NCI-H2029 (cell line): ENCODE results near the gene RUNX1.
"Not testable (repeated sequence)": the region's sequence is repeated elsewhere in the genome, so short reads cannot be mapped to it uniquely, and the experiment has no call there.

Experiments
- DNase-seq: peaks from one replicate; lab custom pipeline; 2025; lab: John Stamatoyannopoulos, UW

The RUNX1 gene

DNA sequence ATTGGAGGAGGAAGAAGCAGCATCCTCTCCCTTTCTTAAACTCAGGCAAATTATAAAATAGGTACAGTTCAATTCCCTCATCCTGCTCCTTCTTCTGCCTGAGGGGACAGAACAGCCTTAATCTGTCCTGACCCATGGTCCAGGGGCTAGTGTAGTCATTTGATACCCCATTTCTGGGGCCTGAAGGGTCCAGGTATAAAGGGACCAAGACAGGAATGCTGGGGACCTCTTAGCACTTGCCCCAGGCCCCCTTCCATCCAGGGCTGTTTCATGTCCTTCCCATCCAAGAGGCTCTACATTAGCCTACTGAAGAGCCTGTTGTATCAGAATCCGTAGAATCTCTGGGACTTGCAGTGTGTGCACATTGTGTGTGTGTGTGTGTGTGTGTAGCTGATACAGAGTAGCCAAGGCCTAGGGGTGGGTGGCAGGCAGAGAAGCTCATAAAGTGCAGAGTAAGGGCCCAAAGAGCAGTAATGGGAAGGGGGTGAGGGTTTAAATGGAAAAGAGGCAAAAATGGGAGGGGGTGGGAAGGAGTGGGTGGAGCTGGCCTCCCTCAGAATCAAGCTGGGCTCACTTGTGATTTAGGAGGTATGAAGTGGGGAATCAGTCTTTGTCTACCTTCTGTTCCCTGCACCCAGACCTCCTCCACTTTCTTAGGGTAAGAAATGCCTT is 32.4 kb downstream of the RUNX1 start:
- no peak for DNase-seq

DNA sequence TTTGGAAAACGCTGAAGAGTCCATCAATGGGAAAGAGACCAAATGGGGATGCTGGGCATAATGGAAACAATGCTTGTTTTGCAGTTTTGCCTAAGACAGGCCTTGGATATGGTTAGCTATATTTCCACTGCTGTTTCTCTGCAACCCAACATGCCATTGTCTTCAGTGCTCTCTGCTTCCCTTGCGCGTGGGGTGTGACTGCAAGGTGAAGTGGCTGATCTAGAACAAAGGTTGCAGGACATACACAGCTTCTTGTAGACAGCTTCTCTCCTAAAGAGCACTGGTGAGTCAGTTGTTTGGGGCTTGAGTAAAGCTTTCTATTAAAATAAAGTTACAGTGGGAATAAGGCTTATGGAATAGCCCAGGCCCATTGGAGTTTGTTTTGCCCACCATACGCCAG is 33.0 kb downstream of the RUNX1 start:
- no peak for DNase-seq

- DNase-seq = no peak
Observed at GRCh38 chr21:35015435-35016024, 33.6 kb downstream of the RUNX1 start.

DNA sequence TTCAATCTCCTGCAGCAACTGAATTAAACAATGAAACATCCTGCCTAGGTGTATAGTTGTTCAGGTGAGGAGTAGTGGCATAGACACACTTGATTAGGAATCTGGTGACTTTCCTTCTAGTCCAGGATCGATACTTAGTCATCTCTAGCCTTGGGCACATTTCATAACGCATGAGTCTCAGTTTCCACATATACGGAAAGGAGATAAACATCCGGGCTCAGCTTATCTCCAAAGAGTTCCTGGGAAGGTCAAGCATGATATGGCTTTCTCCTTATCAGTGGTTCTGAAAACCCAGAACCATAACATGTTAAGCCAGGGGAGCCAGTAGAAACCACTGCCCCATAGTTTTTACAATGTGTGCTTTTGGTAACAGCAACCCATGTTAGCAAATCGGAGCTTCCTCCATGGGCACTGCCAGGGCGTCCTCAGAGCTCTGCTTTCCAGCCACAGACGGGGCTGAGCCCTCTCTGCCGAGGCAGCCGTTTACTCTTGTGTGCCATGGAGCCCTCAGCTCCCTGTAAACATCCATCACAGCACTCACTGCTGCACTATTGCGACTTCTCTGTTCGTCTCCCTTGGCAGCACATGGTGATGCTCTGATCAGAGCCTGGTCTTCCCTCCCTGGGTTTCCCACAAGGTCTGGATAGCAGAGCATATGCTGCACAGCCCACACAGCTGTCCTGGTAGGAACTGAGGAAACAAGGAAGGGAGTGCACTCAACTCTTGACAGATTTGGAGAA is 34.6 kb downstream of the RUNX1 start:
- DNase-seq = no peak

DNA sequence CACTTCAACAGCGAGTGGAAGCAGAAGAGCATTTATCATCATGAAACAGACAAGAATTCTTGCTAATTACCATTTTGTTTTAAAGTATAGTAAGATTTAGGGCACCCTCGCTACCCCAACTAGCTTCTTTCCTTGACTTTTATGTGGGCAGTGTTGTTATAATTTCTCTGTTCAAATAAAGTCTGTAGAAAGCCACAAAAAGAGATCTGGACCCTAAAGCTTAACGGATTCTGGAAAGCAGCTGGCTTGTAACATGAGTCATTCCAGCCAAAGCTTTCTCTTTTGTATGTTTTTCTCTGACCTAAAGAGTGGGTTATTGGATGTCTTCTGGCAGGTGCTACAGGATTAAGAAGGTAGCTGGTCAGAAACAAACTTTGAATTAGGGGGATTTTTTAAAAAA is 37.4 kb downstream of the RUNX1 start:
- DNase-seq = no peak

DNA sequence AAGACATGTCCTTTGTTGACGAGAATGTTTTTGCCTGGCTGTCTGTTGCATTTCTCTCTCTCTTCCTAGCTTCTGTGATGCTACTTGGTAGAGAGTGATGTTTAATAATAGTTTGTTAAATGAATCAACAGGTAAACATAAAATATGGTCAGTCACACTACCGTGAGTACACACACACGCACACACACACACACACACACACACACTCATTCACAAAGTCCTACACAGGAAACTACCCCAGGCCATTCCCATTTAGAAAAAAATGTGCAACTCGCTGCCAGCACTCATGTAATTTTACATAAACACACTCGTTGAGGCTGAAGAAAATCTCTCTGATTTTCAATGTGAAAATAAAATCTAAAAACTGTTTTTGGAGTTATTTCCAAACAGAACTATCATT is 38.7 kb downstream of the RUNX1 start:
- no peak for DNase-seq

DNA sequence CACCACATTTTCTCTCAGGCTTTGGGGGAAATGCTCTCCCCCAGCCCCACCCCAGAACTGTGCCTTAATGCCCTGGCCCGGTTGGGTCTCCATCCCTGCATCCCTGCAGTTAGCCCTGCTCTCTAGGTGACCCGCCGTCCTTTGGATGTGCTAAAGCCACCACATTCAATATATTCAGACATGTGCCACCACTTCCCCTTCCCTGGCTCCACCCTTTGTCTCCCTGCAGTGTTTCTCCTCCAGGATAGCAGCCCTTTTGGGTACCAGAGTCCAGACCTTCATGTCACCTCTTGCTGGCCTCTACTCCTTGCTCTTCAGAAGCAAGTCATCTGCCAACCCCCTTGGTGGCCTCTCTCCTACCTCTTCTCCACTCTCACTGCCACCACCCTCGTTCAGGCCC is 41.8 kb downstream of the RUNX1 start:
- DNase-seq = no peak

- no peak for DNase-seq
Observed at GRCh38 chr21:35006771-35007170, 42.3 kb downstream of the RUNX1 start.

- DNase-seq = no peak
Observed at GRCh38 chr21:35006248-35006647, 42.9 kb downstream of the RUNX1 start.

GRCh38 chr21:35005560-35006224 is 43.4 kb downstream of the RUNX1 start:
- peak; percentile 47 for DNase-seq

GRCh38 chr21:35005077-35005476 is 44.0 kb downstream of the RUNX1 start:
- no peak for DNase-seq

DNA sequence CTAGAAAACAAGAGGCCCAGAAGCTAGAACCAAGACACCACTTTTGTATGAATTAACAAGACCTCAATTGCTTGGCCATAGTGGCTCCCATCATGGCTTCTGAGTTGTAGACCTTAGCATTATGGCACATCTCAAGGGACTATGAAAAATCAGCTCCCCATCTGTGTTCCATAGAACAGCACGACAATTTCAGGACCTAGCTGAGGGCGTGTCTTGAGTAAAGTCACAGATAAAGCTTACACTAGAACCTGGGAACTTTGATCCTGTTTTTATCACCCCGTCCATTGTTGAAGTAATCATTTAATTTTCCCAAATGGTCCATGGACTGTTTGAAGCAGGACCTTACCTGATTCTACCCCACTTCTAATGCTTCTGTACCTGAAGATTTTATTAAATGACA is 44.8 kb downstream of the RUNX1 start:
- DNase-seq = no peak

DNA sequence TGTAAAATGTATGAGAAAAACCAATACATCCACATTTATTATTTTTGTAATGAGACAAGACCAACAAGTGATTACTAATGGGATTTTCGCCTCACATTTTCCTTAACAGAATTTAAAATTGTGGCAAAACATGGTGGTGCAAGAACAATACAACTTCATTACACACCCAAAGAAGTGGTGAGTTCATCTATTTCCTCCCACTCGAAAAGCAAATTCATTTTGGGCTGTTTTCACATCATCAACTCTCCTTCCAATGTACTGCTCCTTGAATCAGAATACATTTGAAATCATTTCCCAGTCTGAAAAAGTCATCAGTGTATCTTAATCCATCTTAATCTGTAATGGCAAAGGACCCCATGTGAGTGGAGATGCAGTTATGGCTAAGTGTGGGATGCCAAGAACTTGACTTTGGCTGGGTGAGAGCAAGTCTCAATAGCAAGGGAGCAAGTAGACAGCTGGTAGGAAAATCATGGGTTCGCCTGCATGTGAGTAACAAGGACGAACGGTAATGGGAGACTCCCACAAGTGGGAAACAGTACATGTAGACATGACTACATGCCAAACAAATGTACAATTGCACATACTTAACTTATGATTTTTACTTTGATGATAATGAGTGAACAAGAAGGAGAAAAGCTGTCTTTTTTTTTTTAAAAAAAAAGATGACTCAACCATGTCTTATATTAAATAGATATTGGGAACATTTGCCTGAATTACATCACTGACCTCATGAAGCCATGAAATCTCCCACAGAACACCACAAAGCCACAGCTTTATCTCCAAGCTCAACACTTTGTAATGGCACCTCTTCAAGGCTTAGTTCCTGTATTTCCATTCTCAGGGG is 46.0 kb downstream of the RUNX1 start:
- no peak for DNase-seq

- no peak for DNase-seq
Observed at GRCh38 chr21:34999397-34999941, 49.6 kb downstream of the RUNX1 start.

GRCh38 chr21:34998176-34998575 is 50.9 kb downstream of the RUNX1 start:
- DNase-seq = no peak

DNA sequence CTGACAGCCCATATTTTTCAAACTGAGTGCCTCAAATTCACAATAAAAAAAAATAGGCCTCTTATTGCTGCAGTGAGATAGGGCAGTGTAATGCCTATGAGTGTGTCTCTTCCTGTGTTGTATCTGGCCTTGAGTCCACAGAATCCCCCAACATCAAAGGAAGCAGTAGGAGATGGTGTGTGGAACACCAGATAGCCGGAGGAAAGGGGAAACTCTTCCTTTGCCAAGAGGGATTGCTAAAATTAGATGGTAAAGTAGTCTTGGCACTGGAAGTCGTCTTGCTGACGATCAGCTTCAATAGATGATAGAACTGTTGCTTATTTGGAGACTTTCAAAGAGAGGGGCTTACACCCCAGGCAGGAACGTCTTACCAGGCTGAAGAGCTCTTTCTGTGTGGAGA is 51.8 kb downstream of the RUNX1 start:
- DNase-seq = no peak

DNA sequence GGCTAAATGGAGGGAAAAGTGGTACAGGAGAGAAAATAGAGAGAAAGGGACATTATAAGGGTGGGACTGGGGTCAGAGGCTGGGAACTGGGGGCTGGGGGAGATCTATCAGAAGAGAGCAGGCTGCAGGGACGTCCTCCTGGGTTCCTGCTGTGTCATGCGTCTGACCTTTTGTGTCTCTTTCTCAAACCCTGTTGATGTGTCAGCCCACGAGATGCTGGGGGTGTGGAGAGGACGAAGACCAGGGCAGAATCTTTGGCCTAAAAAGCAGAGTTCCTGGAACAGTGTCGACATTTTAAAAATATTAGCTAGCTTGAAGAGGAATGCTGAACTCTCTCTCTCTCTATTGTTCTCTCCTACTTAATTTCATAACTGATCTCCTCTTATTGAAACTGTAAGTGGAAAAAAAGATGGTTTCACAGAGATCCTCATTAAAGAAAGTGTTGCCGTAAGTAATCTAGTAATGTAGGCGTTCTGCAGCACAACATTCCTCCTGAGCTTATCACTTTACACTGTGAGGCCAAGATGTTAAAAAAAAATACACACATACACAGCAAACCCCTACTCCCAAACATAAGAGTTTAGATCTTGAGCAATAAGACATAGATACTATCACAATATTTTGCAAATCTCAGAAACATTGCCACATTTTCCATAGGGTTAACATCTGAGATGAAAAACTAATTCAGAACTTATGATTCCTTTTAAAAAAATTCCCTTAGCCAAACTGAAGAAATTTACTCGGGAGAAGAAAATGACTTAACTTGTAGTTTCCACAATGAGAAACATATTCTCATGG is 52.6 kb downstream of the RUNX1 start:
- DNase-seq = no peak

GRCh38 chr21:34995979-34996303 is 53.2 kb downstream of the RUNX1 start:
- no peak for DNase-seq

DNA sequence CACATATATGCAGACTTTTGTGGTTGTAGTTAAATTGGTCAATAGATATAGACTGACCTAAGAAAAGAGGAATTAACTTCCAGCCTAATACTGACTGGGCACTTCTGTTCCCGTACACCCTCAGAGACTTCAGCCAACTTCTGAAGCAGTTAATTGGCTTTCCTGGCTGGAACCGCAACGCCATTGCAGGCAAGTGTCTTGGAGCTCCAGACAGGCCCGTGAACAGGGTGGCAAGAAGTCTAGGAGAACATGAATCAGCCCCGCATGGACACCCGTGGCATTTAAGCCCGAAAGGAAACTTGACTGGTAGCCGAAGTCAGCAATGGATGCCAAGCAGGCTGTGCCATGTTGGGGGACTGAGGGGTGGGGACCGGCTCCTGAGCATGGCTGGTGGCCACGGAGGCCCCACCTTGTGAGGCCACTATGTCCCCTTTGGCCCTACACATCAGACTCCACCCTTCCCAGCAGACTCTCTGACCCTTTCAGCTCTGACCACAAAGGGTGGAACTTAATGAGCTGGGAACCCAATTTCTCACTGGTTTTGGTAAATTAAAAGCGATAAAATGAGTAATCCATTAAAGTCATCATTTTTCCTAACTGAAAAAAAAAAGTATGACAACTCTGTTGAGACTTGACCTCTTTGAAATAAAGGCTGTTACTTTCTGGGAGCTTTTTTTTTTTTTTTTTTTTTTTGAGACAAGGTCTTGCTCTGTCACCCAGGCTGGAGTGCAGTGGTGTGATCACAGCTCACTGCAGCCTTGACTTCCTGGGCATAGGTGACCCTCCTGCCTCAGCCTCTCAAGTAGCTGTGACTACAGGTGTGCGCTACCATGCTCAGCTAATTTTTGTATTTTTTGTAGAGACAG is 54.1 kb downstream of the RUNX1 start:
- no peak for DNase-seq

- not testable (repeated sequence) for DNase-seq
Observed at GRCh38 chr21:34993521-34993921, 55.6 kb downstream of the RUNX1 start.
